Measurements from ENCODE around the gene B3GLCT. TPM values are rescaled to one million over a fixed set of nuclear protein-coding genes. Genes with fewer than 3 reads are reported as not detected.

The B3GLCT gene
- total and polyA plus RNA-seq, 2 experiments from 2014 or later, result 2.2 to 4.4 TPM

GRCh38 chr13:31198519-31198918 is 1.3 kb upstream of the B3GLCT start:
- no peak overlapping the region for H3K4me3 Mint-ChIP-seq
- Histone ChIP-seq H3K27ac (ENCODE audit: low read depth) (no peak overlapping the region), H3K79me2 (replicated peaks; ENCODE audit: insufficient read depth) (no peaks in the 10 kb centered on the region), H3K9me2 (ENCODE audit: insufficient read depth) (no peaks in the 10 kb centered on the region), H4K20me1 (replicated peaks; ENCODE audit: insufficient read depth) (no peaks in the 10 kb centered on the region), H3K4me1 (ENCODE audit: insufficient read depth) (peaks cover 7% of the 10 kb centered on the region), H3K27me3 (ENCODE audit: insufficient read depth) (peaks cover 9% of the 10 kb centered on the region; the same call in 1 of the 2 replicates), H3K36me3 (ENCODE audit: insufficient read depth) (no peaks in the 10 kb centered on the region), H3K4me2 (no peak overlapping the region), H3K4me3 (no peak overlapping the region), H2AFZ (no peak overlapping the region; the same call in 1 of the 2 replicates), H3F3A (replicated peaks; ENCODE audit: low read depth) (no peaks in the 10 kb centered on the region)
- no peak overlapping the region for H3K27ac Mint-ChIP-seq
- peaks cover 17% of the 10 kb centered on the region for H3K4me1 Mint-ChIP-seq
- no peak for TF ChIP-seq ETS1 (IDR thresholded peaks at IDR 0.05)
- no peak for TF ChIP-seq CREB1 (CRISPR knock-in tag; IDR thresholded peaks at IDR 0.05; ENCODE audit: low read depth)
- no peak for TF ChIP-seq JUNB (IDR thresholded peaks at IDR 0.05; ENCODE audit: unreplicated experiment)
- TF ChIP-seq NANOG (IDR thresholded peaks at IDR 0.05; ENCODE audit: borderline replicate concordance), result no peak
- TF ChIP-seq ZNF114 (CRISPR knock-in tag; IDR thresholded peaks at IDR 0.05), result no peak
- TF ChIP-seq STAT1 (IDR thresholded peaks at IDR 0.05; ENCODE audit: unreplicated experiment), result no peak
- TF ChIP-seq POLR2AphosphoS5 (IDR thresholded peaks at IDR 0.05; ENCODE audit: low read depth), result no peak
- TF ChIP-seq EZH2 (IDR thresholded peaks at IDR 0.05; ENCODE audit: low read depth, unreplicated experiment), result no peak
- no peak for TF ChIP-seq CTCF (conservative IDR thresholded peaks at IDR 0.05; ENCODE audit: low read depth in 2 of 2)
- TF ChIP-seq REST (IDR thresholded peaks at IDR 0.05; ENCODE audit: unreplicated experiment), result no peak
- TF ChIP-seq EZH2phosphoT487 (IDR thresholded peaks at IDR 0.05; ENCODE audit: unreplicated experiment), result no peak
- no peak for TF ChIP-seq ZNF462 (CRISPR knock-in tag; IDR thresholded peaks at IDR 0.05)
- no peak for TF ChIP-seq ZNF331 (CRISPR knock-in tag; IDR thresholded peaks at IDR 0.05; ENCODE audit: low read depth)
- DNase-seq (ENCODE audit: low spot score) (no peak), ATAC-seq (no peak)
- peaks cover 11% of the 10 kb centered on the region for H3K27me3 Mint-ChIP-seq (ENCODE audit: insufficient read depth, low read depth, poor library complexity)
- no peaks in the 10 kb centered on the region; the same call in 2 of the 3 replicates for H3K9me3 Mint-ChIP-seq
- H3K36me3 Mint-ChIP-seq (ENCODE audit: low read depth), result no peaks in the 10 kb centered on the region; the same call in 2 of the 3 replicates
